RWPE2 (cell line): ENCODE measurements around the gene GET3.
A peak's percentile ranks its signal among the peaks of the same experiment; 100 is the strongest.
"Not testable (repeated sequence)": the region's sequence is repeated elsewhere in the genome, so short reads cannot be mapped to it uniquely, and the experiment has no call there.

Experiments used
- ATAC-seq: fragments of 200-7000 bp; cut with Tn5 transposase; 3 replicates; pipeline ENCODE4 v1.9.1; 2021; ENCODE audit warnings: low read depth
- DNase-seq: peaks from one replicate; pipeline ENCODE4 v3.0.0-alpha.2; 2020; ENCODE audit warnings: low spot score
- H3K27ac ChIP-seq: fragments of 450-650 bp; 2 replicates; pipeline ENCODE4 v1.5.1; 2017; ENCODE audit warnings: mild to moderate bottlenecking; ENCODE audit not compliant: poor library complexity, severe bottlenecking
- H3K27me3 ChIP-seq: fragments of 250-450 bp; sonication (Bioruptor Pico); 2 replicates; pipeline ENCODE4 v1.5.1; 2021; ENCODE audit warnings: mild to moderate bottlenecking, moderate library complexity; ENCODE audit not compliant: insufficient read depth, poor library complexity, severe bottlenecking
- H3K36me3 ChIP-seq: fragments of 250-450 bp; sonication (Bioruptor Pico); 2 replicates; pipeline ENCODE4 v1.5.1; 2020; ENCODE audit warnings: low read depth, mild to moderate bottlenecking, moderate library complexity
- H3K4me1 ChIP-seq: fragments of 250-450 bp; sonication (Bioruptor Pico); 2 replicates; pipeline ENCODE4 v1.5.1; 2021; ENCODE audit warnings: mild to moderate bottlenecking, moderate library complexity; ENCODE audit not compliant: insufficient read depth, poor library complexity, severe bottlenecking
- H3K4me3 ChIP-seq: fragments of 250-450 bp; sonication (Bioruptor Pico); 2 replicates; pipeline ENCODE4 v1.5.1; 2021; ENCODE audit warnings: mild to moderate bottlenecking, moderate library complexity; ENCODE audit not compliant: severe bottlenecking
- H3K9me3 ChIP-seq: fragments of 250-450 bp; sonication (Bioruptor Pico); 2 replicates; pipeline ENCODE4 v1.5.1; 2021; ENCODE audit warnings: mild to moderate bottlenecking, moderate library complexity; ENCODE audit not compliant: severe bottlenecking
- CTCF ChIP-seq: fragments of 450-650 bp; IDR thresholded peaks from one replicate; pipeline ENCODE4 v1.5.1; 2017; ENCODE audit warnings: mild to moderate bottlenecking, moderate library complexity; ENCODE audit not compliant: poor library complexity, severe bottlenecking

The GET3 gene

DNA sequence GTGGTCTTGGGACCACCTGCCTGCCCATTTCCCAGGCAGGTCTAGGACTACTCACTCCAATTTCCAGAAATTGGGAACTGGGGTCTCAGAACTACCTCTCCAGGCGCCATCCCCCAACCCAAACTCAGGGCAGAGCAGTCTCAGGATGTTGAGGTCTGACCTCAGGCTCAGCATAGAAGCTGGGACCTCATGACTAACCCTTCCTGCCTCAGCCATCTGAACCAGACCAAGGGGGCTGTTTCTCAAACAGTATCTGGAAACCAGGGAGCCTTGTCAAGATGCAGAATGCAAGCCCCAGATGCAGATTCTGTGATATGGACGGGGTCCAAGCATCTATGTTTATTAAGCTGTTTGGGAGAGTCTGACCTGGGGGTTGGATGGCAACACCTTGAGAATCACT, 42.2 kb upstream of the GET3 start:
- H3K27me3 ChIP-seq = no peaks in the 10 kb centered on the region
- H3K9me3 ChIP-seq = no peaks in the 10 kb centered on the region
- H3K36me3 ChIP-seq = peaks cover 9% of the 10 kb centered on the region
- H3K4me1 ChIP-seq = no peaks in the 10 kb centered on the region
- no peak for DNase-seq
- no peak overlapping the region for H3K4me3 ChIP-seq
- TF ChIP-seq CTCF = no peak
- ATAC-seq = no peak
- H3K27ac ChIP-seq = no peak overlapping the region

DNA sequence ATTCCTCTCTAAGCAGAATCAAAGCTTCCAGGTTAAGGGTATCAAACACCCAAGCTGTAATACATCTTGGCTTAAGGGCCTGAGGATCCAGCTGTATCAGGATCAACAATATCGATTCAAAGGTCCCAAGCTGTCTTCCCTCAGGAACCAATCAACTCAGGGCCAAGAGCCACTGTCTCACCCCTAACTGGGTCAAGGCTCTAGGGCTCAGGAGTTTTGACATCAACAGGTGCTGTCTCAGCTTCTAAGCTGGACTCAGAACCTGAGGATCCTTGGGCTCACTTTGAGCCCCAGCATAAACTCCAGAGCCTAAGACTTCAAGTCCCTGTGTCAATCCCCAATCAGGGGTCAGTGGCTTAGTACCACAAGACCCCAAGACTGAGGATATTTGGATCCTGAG, 41.8 kb upstream of the GET3 start:
- peak overlapping the region; percentile 12 for H3K27ac ChIP-seq
- H3K36me3 ChIP-seq = peaks cover 9% of the 10 kb centered on the region
- TF ChIP-seq CTCF = no peak
- H3K27me3 ChIP-seq = no peaks in the 10 kb centered on the region
- no peaks in the 10 kb centered on the region for H3K9me3 ChIP-seq
- no peaks in the 10 kb centered on the region for H3K4me1 ChIP-seq
- H3K4me3 ChIP-seq = peak overlapping the region; percentile 73
- ATAC-seq (no peak), DNase-seq (no peak)

GRCh38 chr19:12695997-12696365, 41.3 kb upstream of the GET3 start:
- Histone ChIP-seq H3K4me3 (peak overlapping the region; percentile 73), H3K4me1 (no peaks in the 10 kb centered on the region), H3K27me3 (no peaks in the 10 kb centered on the region), H3K9me3 (no peaks in the 10 kb centered on the region), H3K36me3 (peaks cover 12% of the 10 kb centered on the region), H3K27ac (peak overlapping the region; percentile 12)
- TF ChIP-seq CTCF = no peak
- DNase-seq (no peak), ATAC-seq (peak; percentile 15)

DNA sequence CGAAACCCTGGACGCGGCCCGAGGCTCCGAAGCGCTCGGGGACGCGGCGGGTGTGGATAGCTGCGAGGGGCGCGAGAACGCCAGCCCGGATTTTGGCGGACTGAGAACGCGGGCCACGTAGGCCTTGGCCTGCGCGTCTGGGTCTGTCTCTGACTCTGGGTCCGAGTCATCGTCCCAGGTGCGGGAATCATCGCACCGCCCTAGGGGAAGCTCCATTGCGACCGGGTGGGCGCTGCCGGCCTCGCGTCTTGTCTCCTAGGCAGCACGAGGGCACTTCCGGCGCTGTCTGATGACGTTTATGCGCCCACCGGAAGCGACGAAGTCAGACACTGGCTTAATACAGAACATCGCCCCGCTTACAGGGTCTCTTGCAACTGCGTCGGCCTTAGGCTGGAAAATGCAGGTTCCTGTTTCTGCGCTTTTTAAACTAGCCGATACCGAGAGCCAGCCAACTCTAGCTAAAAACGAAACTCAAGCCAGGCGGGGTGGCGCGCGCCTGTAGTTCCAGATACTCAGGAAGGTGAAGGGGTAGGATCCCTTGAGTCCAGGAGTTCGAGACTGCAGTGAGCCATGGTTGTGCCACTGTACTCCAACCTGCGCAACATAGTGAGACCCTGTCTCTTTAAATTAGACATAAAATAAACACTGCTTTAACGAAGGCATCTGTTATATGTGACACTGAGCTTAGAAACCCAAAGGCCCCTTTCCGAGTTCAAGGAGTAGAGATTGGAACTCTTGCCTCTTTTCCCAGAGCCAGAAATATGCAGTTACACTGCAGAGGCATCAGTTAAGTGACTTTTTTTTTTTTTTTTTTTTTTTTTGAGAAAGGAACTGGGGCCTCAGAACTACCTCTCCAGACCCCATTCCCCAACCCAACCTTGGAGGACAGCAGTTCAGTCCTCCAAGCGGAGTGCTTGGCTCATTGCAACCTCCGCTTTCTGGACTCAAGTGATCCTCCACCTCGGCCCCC, 40.6 kb upstream of the GET3 start, which contains the start of gene FBXW9:
TSS of gene FBXW9 (minus strand) at position 266 of the 970 bp plus-strand sequence. CDS start at position 216, 50 bp downstream.
- Histone ChIP-seq H3K9me3 (no peaks in the 10 kb centered on the region), H3K36me3 (peaks cover 19% of the 10 kb centered on the region), H3K27me3 (no peaks in the 10 kb centered on the region), H3K4me3 (peak within 1 kb of the TSS; percentile 73), H3K4me1 (no peaks in the 10 kb centered on the region), H3K27ac (peak within 1 kb of the TSS; percentile 12)
- no peak for TF ChIP-seq CTCF
- DNase-seq = peak; percentile 88
- ATAC-seq = peak; percentile 80

DNA sequence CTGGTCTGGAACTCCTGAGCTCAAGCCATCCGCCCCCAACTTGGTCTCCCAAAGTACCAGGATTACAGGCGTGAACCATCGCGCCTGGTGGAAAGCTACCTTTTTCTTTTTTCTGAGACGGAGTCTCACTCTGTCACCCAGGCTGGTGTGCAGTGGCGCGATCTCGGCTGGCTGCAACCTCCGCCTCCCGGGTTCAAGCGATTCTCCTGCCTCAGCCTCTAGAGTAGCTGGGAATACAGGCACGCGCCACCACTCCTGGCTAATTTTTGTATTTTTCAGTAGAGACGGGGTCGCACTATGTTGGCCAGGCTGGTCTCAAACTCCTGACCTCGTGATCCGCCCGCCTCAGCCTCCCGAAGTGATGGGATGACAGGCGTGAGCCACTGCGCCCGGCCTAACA, 39.9 kb upstream of the GET3 start:
- not testable (repeated sequence) for H3K9me3 ChIP-seq, DNase-seq, ATAC-seq, H3K4me3 ChIP-seq, H3K4me1 ChIP-seq, H3K27me3 ChIP-seq, H3K27ac ChIP-seq
- H3K36me3 ChIP-seq = peaks cover 26% of the 10 kb centered on the region
